K562 (cell line): ENCODE results near the gene GOLGA6L2. TPM values are rescaled to one million over a fixed set of nuclear protein-coding genes. Genes with fewer than 3 reads are reported as not detected.

Experiments
- ATAC-seq: fragments of 200-7000 bp; cut with Tn5 transposase; 3 replicates; pipeline ENCODE4 v1.9.1; 2020; ENCODE audit warnings: moderate library complexity
- BruUV-seq: library from RNA; stranded (reverse); fragments of 400-500 nt; replicated peaks from 2 replicates; lab custom pipeline; 2021; lab: Mats Ljungman, UMichigan
- CTCF ChIA-PET: fragments of 300-600 bp; formaldehyde crosslinking; extraction: SDS; loops from one replicate; lab custom pipeline; 2021; ENCODE audit warnings: low intra/inter-chr PET ratio; lab: Yijun Ruan, JAX
- POLR2A ChIA-PET: fragments of 300-600, 350-650 bp; sonication (Branson Sonifier 250); formaldehyde crosslinking; extraction: SDS; loops from one replicate; lab custom pipeline; 2021; ENCODE audit warnings: antibody characterized with exemption, inconsistent platforms; lab: Yijun Ruan, JAX
- DNase-seq, 4 experiments: peaks; one replicate each; pipeline versions ENCODE4 v3.0.0 to v3.0.0-alpha.2; 2011 to 2018; ENCODE audit warnings: low spot score in 3 of 4, mixed read lengths in 3 of 4; ENCODE audit errors: extremely low read depth in 1 of 4
- FAIRE-seq: peaks from 2 replicates; lab custom pipeline; 2011; peaks lifted over from hg19 to GRCh38; lab: Jason Lieb, UNC
- H2AFZ ChIP-seq: 2 replicates; pipeline ENCODE4 v1.6.0; 2011; ENCODE audit warnings: low read depth, low read length, control low read depth, inconsistent platforms
- H3K27ac ChIP-seq: fragments of 200-600 bp; 3 replicates; pipeline ENCODE4 v1.8.0; 2011; ENCODE audit warnings: low read depth, mild to moderate bottlenecking, control low read depth, inconsistent platforms, low read length, moderate library complexity, mixed read lengths; ENCODE audit errors: extremely low read depth
- H3K27me3 ChIP-seq, 2 experiments: fragments of 300-600 bp in 1 of 2; 2 replicates in 1 of 2; 3 replicates in 1 of 2; pipeline versions ENCODE4 v1.6.0 to v1.8.0; 2011; ENCODE audit warnings: inconsistent platforms in 2 of 2, low read length in 2 of 2, mild to moderate bottlenecking in 1 of 2, mixed read lengths in 1 of 2, moderate library complexity in 1 of 2; ENCODE audit not compliant: control insufficient read depth in 2 of 2, insufficient read depth in 2 of 2
- H3K36me3 ChIP-seq: fragments of 300-600 bp; 3 replicates; pipeline ENCODE4 v1.8.0; 2011; ENCODE audit warnings: mild to moderate bottlenecking, low read length, inconsistent platforms; ENCODE audit not compliant: control insufficient read depth, insufficient read depth
- H3K4me1 ChIP-seq, 2 experiments: fragments of 200-600 bp in 1 of 2; replicated peaks in 1 of 2; 2 replicates in 1 of 2; 3 replicates in 1 of 2; pipeline versions ENCODE4 v1.5.1 to v1.8.0; 2011; ENCODE audit warnings: inconsistent platforms in 2 of 2, low read length in 2 of 2, mild to moderate bottlenecking in 1 of 2, mixed read lengths in 1 of 2, moderate library complexity in 1 of 2; ENCODE audit not compliant: control insufficient read depth in 2 of 2, insufficient read depth in 2 of 2
- H3K4me2 ChIP-seq: 2 replicates; pipeline ENCODE4 v1.6.1; 2011; ENCODE audit warnings: low read length, control low read depth, inconsistent platforms, mixed read lengths; ENCODE audit not compliant: insufficient read depth
- H3K4me3 ChIP-seq: fragments of 200-600 bp; sonication (generic), shearing (Covaris generic); 2 replicates; pipeline ENCODE4 v1.5.1; 2016; ENCODE audit warnings: control low read depth, inconsistent platforms
- H3K79me2 ChIP-seq: fragments of 200-600 bp; 3 replicates; pipeline ENCODE4 v1.8.0; 2011; ENCODE audit warnings: low read length, inconsistent platforms; ENCODE audit not compliant: control insufficient read depth, insufficient read depth
- H3K9ac ChIP-seq, 2 experiments: 2 replicates each; pipeline versions ENCODE4 v1.6.0 to v1.6.1; 2011; ENCODE audit warnings: low read depth in 2 of 2, low read length in 2 of 2, control low read depth in 1 of 2, inconsistent platforms in 1 of 2, mild to moderate bottlenecking in 1 of 2, mixed read lengths in 1 of 2; ENCODE audit not compliant: insufficient read depth in 1 of 2
- H3K9me1 ChIP-seq: one replicate; pipeline ENCODE4 v1.6.0; 2011; ENCODE audit warnings: inconsistent platforms, mild to moderate bottlenecking, low read length, moderate library complexity; ENCODE audit not compliant: control insufficient read depth, insufficient read depth
- H3K9me3 ChIP-seq: replicated peaks from 2 replicates; pipeline ENCODE4 v1.5.1; 2011; ENCODE audit warnings: low read depth, low read length, inconsistent platforms; ENCODE audit not compliant: control insufficient read depth, insufficient read depth
- H4K20me1 ChIP-seq: replicated peaks from 2 replicates; pipeline ENCODE4 v1.6.1; 2011; ENCODE audit warnings: low read length, inconsistent platforms, mixed read lengths; ENCODE audit not compliant: control insufficient read depth, insufficient read depth
- BHLHE40 ChIP-seq: IDR thresholded peaks from 2 replicates; pipeline ENCODE4 v1.6.1; 2011; ENCODE audit warnings: low read length, improper control_type of control experiment
- CBFB ChIP-seq: sonication (generic); formaldehyde crosslinking; IDR thresholded peaks from 2 replicates; pipeline ENCODE4 v1.4.0; 2020; ENCODE audit warnings: mild to moderate bottlenecking, missing genetic modification reagents
- ELF4 ChIP-seq: fragments of 450-650 bp; formaldehyde crosslinking; IDR thresholded peaks from 2 replicates; pipeline ENCODE4 v1.4.0; 2022; ENCODE audit warnings: missing genetic modification characterization
- ETV1 ChIP-seq: fragments of 450-650 bp; conservative IDR thresholded peaks from 2 replicates; pipeline ENCODE4 v1.6.1; 2016; ENCODE audit warnings: missing genetic modification characterization, control low read depth, low read depth, missing compliant biosample characterization
- PHTF2 ChIP-seq: fragments of 250-450 bp; sonication (Bioruptor Pico); IDR thresholded peaks from 2 replicates; pipeline ENCODE4 v1.5.0; 2021; ENCODE audit warnings: mild to moderate bottlenecking
- PYGO2 ChIP-seq: fragments of 450-650 bp; IDR thresholded peaks from 2 replicates; pipeline ENCODE4 v1.6.1; 2016; ENCODE audit warnings: mild to moderate bottlenecking, missing genetic modification characterization, moderate library complexity, missing compliant biosample characterization
- RFX5 ChIP-seq: IDR thresholded peaks from 2 replicates; pipeline ENCODE4 v1.6.1; 2011; ENCODE audit warnings: low read depth, mild to moderate bottlenecking, improper control_type of control experiment, low read length
- ZNF184 ChIP-seq: sonication (generic); formaldehyde crosslinking; IDR thresholded peaks from 2 replicates; pipeline ENCODE4 v1.5.0; 2020; ENCODE audit warnings: missing genetic modification reagents
- ZNF561 ChIP-seq: fragments of 450-650 bp; formaldehyde crosslinking; conservative IDR thresholded peaks from 2 replicates; pipeline ENCODE4 v1.4.0; 2020; ENCODE audit warnings: mild to moderate bottlenecking, moderate library complexity
- WGBS: fragments of 100-300 bp; shearing (Covaris generic); methylation state at CpG from one replicate; pipeline ENCODE4 v1.1.6; 2016; ENCODE audit warnings: low coverage, mixed read lengths; ENCODE audit not compliant: insufficient coverage; ENCODE audit errors: missing lambda C conversion rate; 5-methylcytosine and 5-hydroxymethylcytosine counted together
- in situ Hi-C: fragments of 300-500 bp; cut with MboI; formaldehyde crosslinking; loops from 4 replicates; pipeline ENCODE4 v1.15.0; 2018; ENCODE audit warnings: inconsistent platforms, mixed read lengths
- intact Hi-C: fragments of 100-400 bp; cut with micrococcal nuclease; formaldehyde crosslinking; loops from 2 replicates; pipeline ENCODE4 v1.14.2; 2022
- polyA plus RNA-seq, 8 experiments: library from polyadenylated mRNA; depleted of rRNA in 4 of 8; stranded (reverse) in 5 of 8; unstranded in 3 of 8; fragments of >200 nt; fragmentation: Nextera tagmentation in 2 of 8; fragmentation: Illumina TruSeq in 1 of 8; extraction: Ambion mirVana in 2 of 8; extraction: Trizol in 1 of 8; gene quantifications; 2 replicates each; pipeline versions ENCODE4 v1.2.1 to v1.2.3, GENCODE V29; 2011 to 2014; ENCODE audit warnings: inconsistent platforms in 1 of 8, missing spikeins in 1 of 8
- total RNA-seq, 7 experiments: library from RNA; depleted of rRNA in 6 of 7; stranded (reverse); fragments of >200 nt in 6 of 7; fragmentation: Illumina TruSeq in 2 of 7; extraction: Trizol in 2 of 7; gene quantifications; 2 replicates each; pipeline versions ENCODE4 v1.2.1 to v1.2.3, GENCODE V29; 2011 to 2021; ENCODE audit warnings: low replicate concordance in 1 of 7
- TF ChIP-seq, protein P1 (sequence below), 2 experiments: fragments of 450-650 bp in 1 of 2; sonication (generic) in 1 of 2; formaldehyde crosslinking in 1 of 2; IDR thresholded peaks; 2 replicates each; pipeline versions ENCODE4 v1.7.1 to v1.9.0; 2016 to 2022; ENCODE audit warnings: inconsistent platforms in 1 of 2, mild to moderate bottlenecking in 1 of 2, missing genetic modification reagents in 1 of 2
- TF ChIP-seq, protein P2 (sequence below): fragments of 450-650 bp; IDR thresholded peaks from 2 replicates; pipeline ENCODE4 v1.6.1; 2018; ENCODE audit not compliant: partially characterized antibody

The GOLGA6L2 gene
- total and polyA plus RNA-seq, 9 of the 15 experiments (the other 6 are each of a cell fraction or from before 2014, with no cell fraction given) = not detected

DNA sequence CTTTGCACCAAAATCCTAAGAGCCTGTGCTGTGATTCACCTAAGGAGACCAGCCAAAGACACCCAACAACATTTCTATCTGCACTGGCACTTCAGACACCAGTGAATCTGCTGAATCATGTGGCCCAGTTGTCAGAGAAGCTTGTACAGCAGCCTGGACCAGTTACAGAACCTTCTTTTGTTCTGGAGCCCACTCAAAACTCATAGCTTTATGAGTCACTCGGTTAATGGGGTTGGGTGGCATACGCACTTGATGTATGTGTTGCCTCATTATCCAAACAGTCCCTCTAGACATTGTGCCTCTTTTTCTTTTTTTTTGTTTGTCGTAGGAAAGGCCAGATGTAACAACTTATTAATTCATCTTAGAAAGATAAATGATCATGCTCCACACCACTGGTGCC is 25.6 kb upstream of the GOLGA6L2 start:
- H3K9ac ChIP-seq = no peak overlapping the region
- 2% methylated on average over 3 of the region's 3 CpGs for WGBS
- no peaks in the 10 kb centered on the region for H3K9me1 ChIP-seq
- H3K79me2 ChIP-seq = no peaks in the 10 kb centered on the region
- no peaks in the 10 kb centered on the region for H3K36me3 ChIP-seq
- 0 out of 5 replicates have a peak, but pooled peaks cover 0 to 6% of the 10 kb centered on the region in 2 experiments for H3K27me3 ChIP-seq
- no peak overlapping the region for H2AFZ ChIP-seq
- no TSS peak for BruUV-seq
- ChIA-PET POLR2A (no interaction called here), CTCF (no interaction called here)
- no peak overlapping the region for H3K4me2 ChIP-seq
- no peaks in the 10 kb centered on the region for H3K9me3 ChIP-seq
- no peak for DNase-seq
- H3K27ac ChIP-seq = no peak overlapping the region
- no peaks in the 10 kb centered on the region for H4K20me1 ChIP-seq
- H3K4me3 ChIP-seq = no peak overlapping the region
- no peaks in the 10 kb centered on the region for H3K4me1 ChIP-seq
- in situ Hi-C loops = no loop called here
- FAIRE-seq = no peak
- no peak for ATAC-seq
- intact Hi-C loops = no loop called here
- TF ChIP-seq PYGO2 (tag) = no peak
- no peak for TF ChIP-seq CBFB
- no peak for TF ChIP-seq ETV1
- TF ChIP-seq, protein P1, sequence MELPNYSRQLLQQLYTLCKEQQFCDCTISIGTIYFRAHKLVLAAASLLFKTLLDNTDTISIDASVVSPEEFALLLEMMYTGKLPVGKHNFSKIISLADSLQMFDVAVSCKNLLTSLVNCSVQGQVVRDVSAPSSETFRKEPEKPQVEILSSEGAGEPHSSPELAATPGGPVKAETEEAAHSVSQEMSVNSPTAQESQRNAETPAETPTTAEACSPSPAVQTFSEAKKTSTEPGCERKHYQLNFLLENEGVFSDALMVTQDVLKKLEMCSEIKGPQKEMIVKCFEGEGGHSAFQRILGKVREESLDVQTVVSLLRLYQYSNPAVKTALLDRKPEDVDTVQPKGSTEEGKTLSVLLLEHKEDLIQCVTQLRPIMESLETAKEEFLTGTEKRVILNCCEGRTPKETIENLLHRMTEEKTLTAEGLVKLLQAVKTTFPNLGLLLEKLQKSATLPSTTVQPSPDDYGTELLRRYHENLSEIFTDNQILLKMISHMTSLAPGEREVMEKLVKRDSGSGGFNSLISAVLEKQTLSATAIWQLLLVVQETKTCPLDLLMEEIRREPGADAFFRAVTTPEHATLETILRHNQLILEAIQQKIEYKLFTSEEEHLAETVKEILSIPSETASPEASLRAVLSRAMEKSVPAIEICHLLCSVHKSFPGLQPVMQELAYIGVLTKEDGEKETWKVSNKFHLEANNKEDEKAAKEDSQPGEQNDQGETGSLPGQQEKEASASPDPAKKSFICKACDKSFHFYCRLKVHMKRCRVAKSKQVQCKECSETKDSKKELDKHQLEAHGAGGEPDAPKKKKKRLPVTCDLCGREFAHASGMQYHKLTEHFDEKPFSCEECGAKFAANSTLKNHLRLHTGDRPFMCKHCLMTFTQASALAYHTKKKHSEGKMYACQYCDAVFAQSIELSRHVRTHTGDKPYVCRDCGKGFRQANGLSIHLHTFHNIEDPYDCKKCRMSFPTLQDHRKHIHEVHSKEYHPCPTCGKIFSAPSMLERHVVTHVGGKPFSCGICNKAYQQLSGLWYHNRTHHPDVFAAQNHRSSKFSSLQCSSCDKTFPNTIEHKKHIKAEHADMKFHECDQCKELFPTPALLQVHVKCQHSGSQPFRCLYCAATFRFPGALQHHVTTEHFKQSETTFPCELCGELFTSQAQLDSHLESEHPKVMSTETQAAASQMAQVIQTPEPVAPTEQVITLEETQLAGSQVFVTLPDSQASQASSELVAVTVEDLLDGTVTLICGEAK (IDR thresholded peaks at IDR 0.05) = no peak
- TF ChIP-seq, protein P1 (CRISPR knock-in tag; IDR thresholded peaks at IDR 0.05) = no peak
- TF ChIP-seq RFX5 = no peak
- TF ChIP-seq PHTF2 (CRISPR knock-in tag) = no peak
- TF ChIP-seq, protein P2, sequence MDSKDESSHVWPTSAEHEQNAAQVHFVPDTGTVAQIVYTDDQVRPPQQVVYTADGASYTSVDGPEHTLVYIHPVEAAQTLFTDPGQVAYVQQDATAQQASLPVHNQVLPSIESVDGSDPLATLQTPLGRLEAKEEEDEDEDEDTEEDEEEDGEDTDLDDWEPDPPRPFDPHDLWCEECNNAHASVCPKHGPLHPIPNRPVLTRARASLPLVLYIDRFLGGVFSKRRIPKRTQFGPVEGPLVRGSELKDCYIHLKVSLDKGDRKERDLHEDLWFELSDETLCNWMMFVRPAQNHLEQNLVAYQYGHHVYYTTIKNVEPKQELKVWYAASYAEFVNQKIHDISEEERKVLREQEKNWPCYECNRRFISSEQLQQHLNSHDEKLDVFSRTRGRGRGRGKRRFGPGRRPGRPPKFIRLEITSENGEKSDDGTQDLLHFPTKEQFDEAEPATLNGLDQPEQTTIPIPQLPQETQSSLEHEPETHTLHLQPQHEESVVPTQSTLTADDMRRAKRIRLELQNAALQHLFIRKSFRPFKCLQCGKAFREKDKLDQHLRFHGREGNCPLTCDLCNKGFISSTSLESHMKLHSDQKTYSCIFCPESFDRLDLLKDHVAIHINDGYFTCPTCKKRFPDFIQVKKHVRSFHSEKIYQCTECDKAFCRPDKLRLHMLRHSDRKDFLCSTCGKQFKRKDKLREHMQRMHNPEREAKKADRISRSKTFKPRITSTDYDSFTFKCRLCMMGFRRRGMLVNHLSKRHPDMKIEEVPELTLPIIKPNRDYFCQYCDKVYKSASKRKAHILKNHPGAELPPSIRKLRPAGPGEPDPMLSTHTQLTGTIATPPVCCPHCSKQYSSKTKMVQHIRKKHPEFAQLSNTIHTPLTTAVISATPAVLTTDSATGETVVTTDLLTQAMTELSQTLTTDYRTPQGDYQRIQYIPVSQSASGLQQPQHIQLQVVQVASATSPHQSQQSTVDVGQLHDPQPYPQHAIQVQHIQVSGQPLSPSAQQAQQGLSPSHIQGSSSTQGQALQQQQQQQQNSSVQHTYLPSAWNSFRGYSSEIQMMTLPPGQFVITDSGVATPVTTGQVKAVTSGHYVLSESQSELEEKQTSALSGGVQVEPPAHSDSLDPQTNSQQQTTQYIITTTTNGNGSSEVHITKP = no peak
- TF ChIP-seq ZNF561 (CRISPR knock-in tag) = no peak
- no peak for TF ChIP-seq BHLHE40
- TF ChIP-seq ELF4 (CRISPR knock-in tag) = no peak
- no peak for TF ChIP-seq ZNF184
